ENCODE data around the gene LRRN2. TPM values are rescaled to one million over a fixed set of nuclear protein-coding genes. Genes with fewer than 3 reads are reported as not detected.

Gene LRRN2
- total and polyA plus RNA-seq, 2 experiments from 2014 or later = 7.0 to 27.9 TPM

GRCh38 chr1:204580862-204581261 is 104.7 kb downstream of the LRRN2 start:
- TF ChIP-seq EZH2phosphoT487 (IDR thresholded peaks at IDR 0.05; ENCODE audit: low read depth, severe bottlenecking, unreplicated experiment) (no peak), CTCF (IDR thresholded peaks at IDR 0.05; ENCODE audit: poor library complexity) (no peak), EZH2 (IDR thresholded peaks at IDR 0.05; ENCODE audit: borderline replicate concordance) (no peak)
- Histone ChIP-seq H3K79me2 (no peaks in the 10 kb centered on the region), H3K4me1 (ENCODE audit: insufficient read depth) (peaks cover 8% of the 10 kb centered on the region), H3K4me2 (no peak overlapping the region), H3K36me3 (replicated peaks; ENCODE audit: insufficient read depth, low read depth) (no peaks in the 10 kb centered on the region), H3K9me3 (ENCODE audit: low read depth) (no peaks in the 10 kb centered on the region), H2AFZ (no peak overlapping the region), H4K20me1 (ENCODE audit: insufficient read depth, poor library complexity, severe bottlenecking) (no peaks in the 10 kb centered on the region), H3K9me2 (replicated peaks; ENCODE audit: insufficient read depth) (no peaks in the 10 kb centered on the region), H3K27me3 (no peaks in the 10 kb centered on the region), H3K4me3 (no peak overlapping the region), H3K27ac (no peak overlapping the region)
- no peak for DNase-seq (ENCODE audit: low spot score)
- WGBS (ENCODE audit: low lambda C conversion rate, missing lambda C conversion rate) = 78% methylated on average over 2 of the region's 2 CpGs

- H3K9me3 ChIP-seq (ENCODE audit: low read depth) = no peaks in the 10 kb centered on the region
- H3K27ac ChIP-seq = no peak overlapping the region
- WGBS (ENCODE audit: low lambda C conversion rate, missing lambda C conversion rate) = 83% methylated on average over 6 of the region's 6 CpGs
- no peak overlapping the region for H3K4me2 ChIP-seq
- no peaks in the 10 kb centered on the region for H3K27me3 ChIP-seq
- H3K4me1 ChIP-seq (ENCODE audit: insufficient read depth) = peaks cover 12% of the 10 kb centered on the region
- H3K9me2 ChIP-seq (replicated peaks; ENCODE audit: insufficient read depth) = no peaks in the 10 kb centered on the region
- no peak overlapping the region for H3K4me3 ChIP-seq
- no peaks in the 10 kb centered on the region for H3K79me2 ChIP-seq
- H2AFZ ChIP-seq = no peak overlapping the region
- H4K20me1 ChIP-seq (ENCODE audit: insufficient read depth, poor library complexity, severe bottlenecking) = no peaks in the 10 kb centered on the region
- no peak for TF ChIP-seq CTCF (IDR thresholded peaks at IDR 0.05; ENCODE audit: poor library complexity)
- no peak for TF ChIP-seq EZH2phosphoT487 (IDR thresholded peaks at IDR 0.05; ENCODE audit: low read depth, severe bottlenecking, unreplicated experiment)
- no peak for TF ChIP-seq EZH2 (IDR thresholded peaks at IDR 0.05; ENCODE audit: borderline replicate concordance)
- H3K36me3 ChIP-seq (replicated peaks; ENCODE audit: insufficient read depth, low read depth) = no peaks in the 10 kb centered on the region
- DNase-seq (ENCODE audit: low spot score) = no peak
Measured at GRCh38 chr1:204579681-204580080, 105.9 kb downstream of the LRRN2 start.

GRCh38 chr1:204578867-204579664 is 106.5 kb downstream of the LRRN2 start:
- Histone ChIP-seq H3K27me3 (no peaks in the 10 kb centered on the region), H3K27ac (no peak overlapping the region), H3K4me1 (ENCODE audit: insufficient read depth) (peaks cover 18% of the 10 kb centered on the region), H3K36me3 (replicated peaks; ENCODE audit: insufficient read depth, low read depth) (no peaks in the 10 kb centered on the region), H2AFZ (no peak overlapping the region), H3K4me3 (no peak overlapping the region), H3K9me3 (ENCODE audit: low read depth) (no peaks in the 10 kb centered on the region), H3K4me2 (peak overlapping the region; percentile 29), H3K79me2 (no peaks in the 10 kb centered on the region), H3K9me2 (replicated peaks; ENCODE audit: insufficient read depth) (no peaks in the 10 kb centered on the region), H4K20me1 (ENCODE audit: insufficient read depth, poor library complexity, severe bottlenecking) (no peaks in the 10 kb centered on the region)
- DNase-seq (ENCODE audit: low spot score) = no peak
- TF ChIP-seq EZH2 (IDR thresholded peaks at IDR 0.05; ENCODE audit: borderline replicate concordance) (no peak), EZH2phosphoT487 (IDR thresholded peaks at IDR 0.05; ENCODE audit: low read depth, severe bottlenecking, unreplicated experiment) (no peak)
- WGBS (ENCODE audit: low lambda C conversion rate, missing lambda C conversion rate) = 77% methylated on average over 18 of the region's 18 CpGs

GRCh38 chr1:204577794-204578478 is 107.6 kb downstream of the LRRN2 start:
- H3K27ac ChIP-seq = no peak overlapping the region

More at GRCh38 chr1:204577794-204578478, 107.6 kb downstream of the LRRN2 start:
- Histone ChIP-seq H3K9me2 (replicated peaks; ENCODE audit: insufficient read depth) (no peaks in the 10 kb centered on the region), H2AFZ (no peak overlapping the region), H3K4me1 (ENCODE audit: insufficient read depth) (peaks cover 23% of the 10 kb centered on the region), H4K20me1 (ENCODE audit: insufficient read depth, poor library complexity, severe bottlenecking) (no peaks in the 10 kb centered on the region), H3K36me3 (replicated peaks; ENCODE audit: insufficient read depth, low read depth) (no peaks in the 10 kb centered on the region), H3K9me3 (ENCODE audit: low read depth) (no peaks in the 10 kb centered on the region), H3K27me3 (no peaks in the 10 kb centered on the region), H3K4me3 (no peak overlapping the region), H3K4me2 (no peak overlapping the region), H3K79me2 (no peaks in the 10 kb centered on the region)
- DNase-seq (ENCODE audit: low spot score) = no peak
- 93% methylated on average over 10 of the region's 10 CpGs for WGBS (ENCODE audit: low lambda C conversion rate, missing lambda C conversion rate)
- TF ChIP-seq EZH2 (IDR thresholded peaks at IDR 0.05; ENCODE audit: borderline replicate concordance) (no peak), EZH2phosphoT487 (IDR thresholded peaks at IDR 0.05; ENCODE audit: low read depth, severe bottlenecking, unreplicated experiment) (no peak), CTCF (IDR thresholded peaks at IDR 0.05; ENCODE audit: poor library complexity) (no peak)
